GM18517 (cell line): ENCODE results near the gene ABCA5.
A peak's percentile ranks its signal among the peaks of the same experiment; 100 is the strongest.

Source experiments
- ATAC-seq: cut with Tn5 transposase; IDR thresholded peaks from one replicate; pipeline ENCODE4 v1.9.1; 2021; ENCODE audit warnings: mild to moderate bottlenecking, moderate library complexity; ENCODE audit not compliant: unreplicated experiment

The ABCA5 gene

DNA sequence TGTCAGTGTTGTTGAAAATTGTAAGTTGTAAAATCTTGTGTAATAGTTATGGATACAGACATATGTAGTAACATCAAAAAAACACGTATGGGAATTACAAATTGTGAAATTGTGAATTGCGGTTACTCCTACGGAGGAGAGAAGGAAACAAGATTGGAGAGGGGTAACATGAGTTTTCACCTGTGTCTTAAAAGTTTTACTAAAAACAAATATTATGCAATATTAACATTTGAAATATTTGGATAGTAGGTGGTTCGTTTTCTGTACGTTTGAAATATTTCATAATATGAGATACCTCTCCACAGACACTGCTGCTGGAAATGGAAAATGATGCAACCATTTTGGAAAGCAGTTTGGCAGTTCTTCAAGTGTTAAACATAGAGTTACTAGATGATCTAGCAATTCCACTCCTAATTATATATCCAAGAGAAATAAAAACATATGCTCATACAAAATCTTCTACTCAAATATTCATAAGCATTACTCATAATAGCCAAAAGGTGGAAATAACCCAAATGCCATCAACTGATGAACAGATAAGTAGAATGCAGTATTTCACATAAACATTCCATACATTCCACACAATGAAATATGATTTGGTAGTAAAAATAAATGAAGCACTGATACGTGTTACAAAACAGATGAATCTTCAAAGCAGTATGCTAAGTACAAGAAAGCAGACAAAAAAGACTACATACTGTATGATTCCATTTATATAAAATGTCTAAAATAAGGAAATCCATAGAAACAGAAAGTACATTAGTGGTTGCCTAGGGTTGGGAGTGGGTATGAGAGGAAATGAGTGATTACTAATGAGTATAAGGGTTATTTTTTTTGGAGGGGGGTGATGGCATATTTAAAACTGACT is 57.6 kb downstream of the ABCA5 start:
- no peak for ATAC-seq

DNA sequence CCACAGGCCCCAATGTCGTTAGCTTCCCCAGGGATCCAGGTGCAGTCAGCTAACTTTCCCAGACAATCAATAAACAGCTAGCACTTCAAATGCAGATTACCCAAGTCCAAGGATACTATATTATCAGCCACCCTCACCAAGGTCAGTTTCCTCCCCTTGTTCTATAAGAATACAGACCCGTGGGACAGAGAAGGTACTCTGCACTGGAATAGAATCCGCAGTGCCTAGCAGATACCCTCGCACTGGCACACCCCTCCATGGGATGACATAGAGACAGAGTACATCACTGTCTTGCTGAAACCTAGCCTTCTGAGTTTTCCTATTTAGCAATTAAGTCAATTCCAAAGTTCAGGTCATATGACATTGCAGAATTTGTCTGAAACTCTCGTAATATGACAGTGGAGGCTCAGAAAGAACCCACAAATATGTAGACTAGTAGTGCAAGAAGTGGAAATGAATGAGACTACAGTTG is 58.4 kb downstream of the ABCA5 start:
- ATAC-seq: no peak

DNA sequence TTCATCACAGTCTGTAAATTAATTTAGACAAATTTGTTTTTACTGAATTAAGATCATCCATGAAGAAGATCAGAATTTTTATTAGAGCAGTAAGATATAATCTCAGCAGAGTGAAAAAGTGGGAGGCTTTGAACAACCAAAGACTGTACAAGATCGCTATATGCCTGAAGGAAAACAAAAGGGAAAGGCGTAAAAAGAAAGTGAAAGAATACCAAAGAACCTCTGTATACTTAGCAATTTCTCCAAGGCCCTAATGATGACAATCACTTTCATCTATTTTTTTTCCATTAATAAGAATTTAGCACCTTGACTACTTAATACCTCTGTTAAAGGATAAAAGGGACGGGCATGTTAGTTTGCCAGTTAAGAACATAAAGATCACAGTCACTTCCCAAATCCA is 59.7 kb downstream of the ABCA5 start:
- no peak for ATAC-seq

DNA sequence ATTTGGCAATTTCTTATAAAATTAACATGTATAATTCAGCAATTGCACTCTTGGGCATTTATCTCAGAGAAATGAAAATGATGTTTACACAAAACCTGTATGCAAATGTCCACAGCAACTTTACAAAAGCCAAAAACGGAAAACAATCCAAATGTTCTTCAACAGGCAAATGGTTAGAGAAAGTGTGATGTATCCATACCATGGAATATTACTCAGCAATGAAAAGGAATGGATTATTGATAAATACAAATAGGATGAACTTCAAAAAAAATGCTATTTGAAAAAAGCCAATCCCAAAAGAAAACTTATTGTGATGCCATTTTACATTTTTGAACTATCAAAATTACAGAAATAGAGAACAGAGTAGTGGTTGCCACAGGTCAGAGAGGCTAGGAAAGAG is 61.1 kb downstream of the ABCA5 start:
- no peak for ATAC-seq

DNA sequence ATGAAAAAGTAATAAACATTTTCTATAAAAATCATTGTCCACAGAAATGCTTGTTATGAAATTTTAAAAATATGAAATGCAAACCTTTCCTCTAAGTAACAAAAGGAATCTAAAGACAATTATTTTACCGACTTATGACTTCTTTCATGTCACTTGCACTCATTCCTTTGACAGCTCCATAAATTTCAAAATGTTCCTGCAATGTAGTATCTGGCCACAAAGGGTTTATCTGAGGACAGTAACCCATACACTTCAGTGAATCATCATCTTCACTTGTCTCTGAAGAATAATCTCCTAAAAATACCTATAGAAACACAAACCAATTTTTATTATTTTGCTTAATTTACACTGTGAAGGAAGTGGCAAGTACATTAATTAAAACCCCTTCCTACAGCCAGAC is 72.7 kb downstream of the ABCA5 start:
- ATAC-seq: no peak

DNA sequence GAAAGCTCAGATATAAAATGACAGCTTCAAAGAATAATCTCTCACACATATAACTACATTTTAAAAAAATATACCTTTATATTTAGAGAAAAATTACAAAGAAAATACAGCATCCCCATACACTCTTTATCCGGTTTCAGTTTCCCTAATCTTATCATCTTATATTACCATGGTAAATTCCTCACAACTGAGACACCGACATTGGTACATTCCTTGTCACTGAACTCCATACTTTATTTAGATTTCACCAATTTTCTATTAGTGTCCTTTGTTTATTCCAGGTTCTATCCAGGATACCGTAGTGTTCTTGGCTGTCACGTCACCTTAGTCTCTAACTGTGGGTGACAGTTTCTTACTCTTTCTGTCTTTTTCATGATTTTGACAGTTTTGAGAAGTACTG is 76.3 kb downstream of the ABCA5 start:
- no peak for ATAC-seq

DNA sequence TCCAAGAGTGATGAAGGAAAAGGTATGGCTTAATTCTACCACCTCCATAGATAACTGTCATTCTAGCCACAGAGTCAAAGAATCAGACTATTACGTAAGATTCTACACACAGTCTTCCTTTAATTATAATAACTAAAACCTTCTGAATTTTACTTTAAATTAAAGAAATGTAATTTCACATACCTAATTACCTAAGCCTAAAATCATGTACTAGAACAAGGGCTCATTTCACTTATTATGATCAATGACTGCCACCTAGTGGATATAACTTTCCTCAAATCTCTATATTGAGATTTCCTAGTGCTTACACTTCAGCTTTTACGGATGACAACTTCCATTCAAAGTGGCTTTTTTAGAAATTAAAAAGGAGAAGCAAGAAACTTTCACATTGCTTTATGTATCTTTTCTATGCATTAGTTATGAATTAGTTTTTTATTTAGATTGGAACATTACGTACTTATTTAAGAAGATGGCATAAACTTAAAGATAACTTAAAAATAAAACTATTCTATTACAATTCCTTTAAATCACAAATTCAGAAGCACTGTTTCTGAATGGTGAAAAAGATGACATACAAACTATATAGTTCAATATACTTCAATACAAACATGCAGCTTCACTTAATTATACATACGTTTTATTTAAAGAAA is 80.1 kb downstream of the ABCA5 start:
- peak; percentile 68 for ATAC-seq

DNA sequence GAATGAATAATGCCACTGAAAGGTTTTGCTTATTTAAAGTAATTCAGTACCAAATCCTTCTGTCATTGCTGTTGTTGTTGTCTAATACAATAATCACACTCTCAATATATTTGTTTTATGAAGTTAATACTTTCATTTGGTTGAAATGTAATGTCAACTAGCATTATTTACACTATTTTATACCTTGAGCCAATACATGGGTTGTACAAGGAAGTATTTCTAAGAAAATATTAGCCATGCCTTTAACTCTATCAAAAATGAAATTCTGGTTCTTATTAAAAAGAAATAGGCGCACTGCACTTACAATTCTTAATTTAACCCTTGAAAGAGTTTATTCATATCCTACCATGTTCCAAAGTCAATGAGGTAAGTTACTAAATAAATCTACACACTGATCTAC is 80.7 kb downstream of the ABCA5 start:
- ATAC-seq: no peak

DNA sequence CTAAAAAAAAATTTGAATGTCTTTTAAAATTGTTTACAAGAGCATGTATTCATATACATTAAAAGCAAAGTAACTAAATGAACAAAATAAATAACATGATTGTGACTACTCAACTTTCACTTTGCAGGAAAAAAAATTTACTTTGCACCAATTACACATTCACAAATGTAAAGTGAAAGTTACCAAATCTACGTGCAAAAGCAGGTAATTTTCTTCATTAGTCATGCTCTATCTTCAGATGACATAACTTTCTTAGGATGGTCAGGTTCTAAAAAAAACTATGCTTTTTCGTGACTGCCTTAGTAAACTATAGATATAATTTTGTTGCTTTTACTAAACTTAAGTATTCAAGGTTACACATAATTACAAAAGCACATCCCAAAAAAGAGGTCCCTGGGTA is 81.3 kb downstream of the ABCA5 start:
- ATAC-seq: no peak

DNA sequence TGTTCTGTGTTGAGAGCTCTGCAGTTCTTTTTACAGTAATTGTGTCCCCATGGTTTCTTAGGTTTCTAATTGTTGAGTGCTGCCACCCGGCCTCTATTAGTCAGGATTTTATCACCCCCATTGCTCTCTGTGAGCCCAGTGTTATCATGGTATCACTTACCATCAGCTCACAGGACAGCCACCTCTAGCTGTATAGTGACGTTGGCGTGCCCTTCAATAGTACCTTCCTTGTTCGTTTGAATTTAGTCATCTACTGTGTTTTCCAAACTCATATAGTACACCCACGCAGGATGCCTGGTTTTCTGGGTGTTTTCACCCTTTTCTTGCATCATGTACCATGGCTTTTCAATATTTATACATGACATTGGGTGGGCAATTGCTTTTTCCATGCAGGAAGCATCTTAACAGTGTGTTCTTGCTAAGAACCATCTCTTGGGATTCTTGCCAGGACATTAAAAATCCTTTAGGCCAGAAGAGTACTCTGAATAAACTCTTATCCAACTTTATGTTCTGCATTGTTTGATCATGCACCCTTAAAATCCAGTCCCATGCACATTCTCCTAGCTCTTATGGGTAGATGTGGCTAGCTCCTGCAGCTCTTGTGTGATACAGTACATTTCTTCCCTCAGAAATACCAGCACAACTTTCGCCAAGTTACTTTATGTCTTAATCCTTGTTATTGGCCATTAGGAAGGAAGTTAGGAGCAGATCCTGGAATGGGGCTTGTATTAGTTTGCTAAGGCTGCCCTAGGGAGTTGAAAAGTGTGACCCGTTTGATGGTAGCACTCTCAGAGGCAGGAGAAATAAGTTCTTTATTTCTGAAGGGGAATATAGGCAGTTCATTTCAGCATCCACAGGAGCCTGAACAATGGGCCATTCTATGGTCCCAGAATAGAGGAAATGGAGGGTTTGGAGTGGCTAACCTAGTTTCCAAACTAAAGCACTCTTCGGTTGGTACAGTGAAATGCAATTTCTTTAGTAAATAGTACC is 87.0 kb downstream of the ABCA5 start:
- no peak for ATAC-seq

DNA sequence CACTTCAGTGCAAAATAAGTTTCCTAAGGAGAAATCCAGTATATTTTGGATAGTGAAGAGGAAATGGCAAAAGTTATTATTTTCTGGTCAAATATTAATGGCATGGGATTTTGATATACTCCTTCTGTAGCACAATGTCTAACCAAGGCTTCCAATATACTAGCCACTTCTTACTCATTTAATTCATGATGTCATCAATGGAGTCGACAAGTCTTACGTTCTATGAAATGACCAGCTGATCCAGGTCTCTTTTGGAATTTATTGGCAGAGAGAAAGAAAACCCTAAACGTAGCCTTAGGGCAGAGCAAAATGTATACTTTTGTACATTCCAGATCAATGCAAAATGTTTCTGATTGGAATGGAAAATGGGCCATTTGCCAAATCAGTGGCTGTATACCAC is 90.0 kb downstream of the ABCA5 start:
- ATAC-seq: no peak

DNA sequence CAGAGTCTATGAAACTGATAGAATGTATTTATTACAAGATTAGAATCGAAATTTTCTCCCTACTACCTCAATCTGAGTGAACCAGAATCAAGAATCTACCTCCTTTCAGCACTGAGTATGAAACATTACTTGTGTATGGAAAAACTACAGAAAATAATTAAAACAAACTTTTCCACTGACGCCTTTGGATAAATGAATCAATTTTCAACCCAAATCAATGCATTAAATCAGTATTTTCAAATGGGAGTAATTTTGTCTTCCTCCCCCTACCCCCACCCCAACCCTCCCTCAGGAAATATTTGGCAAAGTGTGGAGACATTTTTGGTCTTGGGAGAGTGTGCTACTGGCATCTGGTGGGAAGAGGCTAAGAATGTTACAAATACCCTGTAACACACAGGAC is 90.5 kb downstream of the ABCA5 start:
- ATAC-seq: no peak

DNA sequence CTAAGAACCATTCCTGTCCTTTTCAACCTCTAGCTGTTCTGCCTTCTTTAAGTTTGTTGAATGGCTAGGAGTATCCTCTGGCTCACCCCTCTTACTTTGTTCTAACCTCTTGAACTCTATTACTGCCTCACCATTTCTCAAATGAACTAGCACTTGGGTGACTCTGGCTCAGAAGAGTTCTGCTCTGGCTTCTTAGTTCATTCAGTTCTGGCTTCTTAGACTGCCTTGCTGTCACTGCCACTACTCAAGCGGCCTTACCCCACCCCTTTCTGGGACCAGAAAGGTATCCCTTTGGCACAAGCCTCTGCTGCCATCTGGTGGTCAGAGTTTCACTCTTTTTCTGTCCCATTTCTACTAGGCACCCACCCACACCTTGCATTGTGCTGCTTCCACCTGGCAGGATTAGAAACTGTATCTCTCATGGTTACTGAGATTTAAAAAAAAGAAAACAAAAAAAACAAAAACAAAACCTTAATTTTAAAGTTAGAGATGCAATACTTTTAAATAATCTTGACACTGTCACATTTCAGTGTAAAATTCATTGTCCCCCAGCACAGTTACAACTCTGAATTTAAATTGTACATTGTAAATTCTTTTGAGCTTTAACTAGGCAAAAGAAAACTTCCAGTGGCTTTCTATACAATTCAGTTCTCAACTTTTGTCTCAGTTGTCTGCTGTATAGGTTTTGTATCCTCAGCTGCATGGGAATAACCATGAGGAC is 91.4 kb downstream of the ABCA5 start:
- ATAC-seq: peak; percentile 99

DNA sequence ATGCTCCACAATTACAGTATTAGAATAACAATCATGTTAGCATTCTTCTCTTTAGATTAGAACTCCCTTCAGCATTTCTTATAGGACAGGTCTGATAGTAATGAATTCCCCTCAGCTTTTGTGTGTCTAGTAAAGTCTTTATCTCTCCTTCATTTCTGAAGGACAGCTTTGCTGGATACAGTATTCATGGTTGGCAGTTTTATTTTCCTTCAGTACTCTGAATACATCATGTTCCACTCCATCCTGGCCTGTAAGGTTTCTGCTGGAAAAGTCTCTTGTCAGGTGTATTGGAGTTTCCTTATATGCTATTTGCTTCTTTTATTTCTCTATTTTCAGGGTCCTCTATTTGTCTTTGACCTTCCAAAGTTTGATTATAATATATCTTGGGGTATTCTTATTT is 94.3 kb downstream of the ABCA5 start:
- no peak for ATAC-seq

DNA sequence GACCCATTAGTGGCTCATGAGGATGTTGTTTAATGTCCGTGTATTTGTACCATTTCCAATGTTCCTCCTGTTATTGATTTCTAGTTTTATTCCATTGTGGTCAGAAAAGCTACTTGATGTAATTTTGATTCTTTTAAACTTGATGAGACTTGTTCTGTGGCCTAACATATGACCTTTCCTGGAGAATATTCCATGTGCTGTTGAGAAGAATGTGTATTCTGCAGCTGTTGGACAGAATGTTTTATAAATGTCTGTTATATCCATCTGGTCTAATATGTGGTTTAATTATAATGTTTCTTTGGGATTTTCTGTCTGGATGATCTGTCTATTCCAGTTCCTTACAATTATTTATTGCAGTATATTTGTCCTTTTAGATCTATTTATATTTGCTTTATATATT is 95.4 kb downstream of the ABCA5 start:
- ATAC-seq: no peak

DNA sequence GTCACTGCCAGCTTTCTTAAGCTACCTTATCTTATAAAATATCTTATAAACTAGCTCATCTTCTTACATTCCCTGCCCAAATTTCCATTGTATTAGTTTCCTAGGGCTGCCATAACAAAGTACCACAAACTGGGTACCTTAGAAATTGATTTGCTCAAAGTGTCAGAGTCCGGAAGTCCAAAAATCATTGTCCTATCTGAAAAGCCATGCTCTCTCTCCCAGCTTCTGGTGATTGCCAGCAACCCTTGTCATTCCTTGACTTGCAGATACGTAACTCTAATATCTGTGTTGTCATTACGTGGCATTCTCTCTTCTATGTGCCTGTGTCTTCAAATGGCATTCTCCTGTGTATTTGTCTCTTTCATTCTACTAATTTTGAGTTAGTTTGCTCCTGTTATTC is 96.0 kb downstream of the ABCA5 start:
- ATAC-seq: no peak

DNA sequence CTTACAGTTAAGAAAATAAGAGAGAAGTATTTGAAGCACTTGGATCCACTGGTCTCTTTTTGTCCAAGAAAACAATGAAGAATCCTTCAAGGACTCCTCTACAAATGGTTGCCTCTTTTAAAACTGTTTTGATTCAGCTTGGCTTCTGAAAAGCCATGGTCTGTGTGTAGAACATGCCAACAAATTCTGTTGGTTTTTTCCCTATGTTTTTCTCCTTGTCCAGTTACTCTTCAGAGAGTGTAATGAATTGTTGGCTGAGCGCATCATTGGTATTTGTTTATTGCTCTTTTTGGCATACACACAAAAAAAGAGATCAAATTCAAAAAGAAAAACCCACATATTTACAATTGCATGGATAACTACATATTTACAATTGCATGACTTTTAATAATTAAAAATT is 98.4 kb downstream of the ABCA5 start, which contains the start of gene ABCA10:
Gene ABCA10 (minus strand): TSS at position 249 of the 400 bp plus-strand sequence. CDS start 3,466 bp downstream, outside the sequence.
- no peak for ATAC-seq

DNA sequence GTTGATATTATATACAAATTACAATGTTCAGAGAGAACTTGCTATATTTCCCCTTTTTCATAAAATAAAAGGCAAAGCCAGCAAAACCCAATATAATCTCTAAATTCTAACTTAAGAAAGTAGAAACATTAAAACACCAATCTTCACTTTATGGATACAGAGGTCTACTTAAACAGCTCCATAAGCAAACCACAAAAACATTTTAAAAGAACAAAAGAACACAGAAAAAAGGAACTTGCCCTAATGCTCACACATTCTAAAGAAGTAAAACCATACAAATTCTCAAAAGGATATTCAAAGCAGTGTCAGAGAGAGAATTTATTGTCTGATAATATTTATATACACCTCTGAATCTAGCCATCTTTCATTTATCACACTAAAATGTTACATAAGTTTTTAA is 98.9 kb downstream of the ABCA5 start:
- ATAC-seq: no peak

DNA sequence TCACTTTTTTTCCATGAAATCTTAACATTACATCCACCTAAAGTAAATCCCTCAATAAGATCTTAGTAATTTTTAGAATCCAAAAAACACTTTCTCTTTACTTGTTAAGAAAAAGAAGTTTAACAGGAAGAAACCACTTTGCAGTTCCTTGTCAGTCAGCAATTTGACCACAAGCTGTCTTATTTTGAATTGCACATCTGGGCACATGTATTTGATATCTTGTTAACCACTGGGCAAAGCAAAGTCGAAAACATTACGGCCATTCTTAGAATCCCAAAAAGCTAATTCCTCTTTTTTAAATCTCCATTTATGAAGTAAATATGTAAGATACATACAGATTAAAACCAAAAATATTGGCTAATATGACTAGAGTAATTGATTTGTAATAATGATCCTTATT is 99.4 kb downstream of the ABCA5 start:
- ATAC-seq: no peak

DNA sequence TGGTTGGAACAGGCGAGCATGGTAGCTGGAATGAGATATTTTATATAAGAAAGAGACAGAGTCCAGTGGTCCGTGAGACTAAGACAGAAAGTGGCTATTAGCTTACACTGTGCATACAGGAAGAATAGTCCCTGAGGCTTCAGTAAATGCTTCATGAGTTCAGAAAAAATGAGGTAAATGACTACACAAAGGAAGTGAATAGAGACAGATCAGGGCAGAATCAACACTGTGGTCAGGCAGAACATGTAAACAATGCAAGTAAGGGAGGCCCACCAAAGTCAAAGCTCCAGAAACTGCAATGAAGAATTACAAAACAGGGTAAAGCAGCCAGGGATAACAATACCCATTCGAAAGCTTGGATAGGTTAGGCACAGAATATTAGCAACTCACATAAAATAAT is 103.1 kb downstream of the ABCA5 start:
- peak; percentile 98 for ATAC-seq
